ENCODE measurements around the gene SLC1A4.

DNA sequence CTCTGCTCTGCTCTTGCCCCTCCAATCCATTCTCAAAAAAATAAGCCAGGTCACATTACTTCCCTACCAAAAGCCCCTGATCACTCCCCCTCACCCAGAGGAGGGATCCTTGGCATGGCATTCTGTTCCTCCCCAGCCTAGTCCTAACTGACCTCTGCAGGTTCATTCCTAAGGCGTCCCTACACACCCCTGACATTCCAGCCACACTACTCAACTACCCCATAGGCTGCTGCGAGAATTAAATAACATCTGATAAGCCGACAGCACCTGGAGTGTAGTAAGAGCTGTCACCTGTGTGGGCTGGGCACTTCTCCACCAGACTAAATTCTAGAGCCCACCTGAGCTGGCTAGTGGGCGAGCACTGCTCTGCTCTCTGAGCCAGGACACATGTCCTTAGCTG is 44.7 kb upstream of the SLC1A4 start:
- no peak for TF ChIP-seq POLR2A (IDR thresholded peaks at IDR 0.05; ENCODE audit: low read depth, low read length)
- no peak for TF ChIP-seq CTCF (conservative IDR thresholded peaks at IDR 0.05; ENCODE audit: low read depth, low read length)
- TF ChIP-seq SMC3 (IDR thresholded peaks at IDR 0.05; ENCODE audit: low read depth, low read length) = no peak
- no peak for TF ChIP-seq RAD21 (IDR thresholded peaks at IDR 0.05; ENCODE audit: low read length)
- TF ChIP-seq MAZ (IDR thresholded peaks at IDR 0.05; ENCODE audit: borderline replicate concordance, low read depth, low read length) = no peak
- TF ChIP-seq, protein P1, sequence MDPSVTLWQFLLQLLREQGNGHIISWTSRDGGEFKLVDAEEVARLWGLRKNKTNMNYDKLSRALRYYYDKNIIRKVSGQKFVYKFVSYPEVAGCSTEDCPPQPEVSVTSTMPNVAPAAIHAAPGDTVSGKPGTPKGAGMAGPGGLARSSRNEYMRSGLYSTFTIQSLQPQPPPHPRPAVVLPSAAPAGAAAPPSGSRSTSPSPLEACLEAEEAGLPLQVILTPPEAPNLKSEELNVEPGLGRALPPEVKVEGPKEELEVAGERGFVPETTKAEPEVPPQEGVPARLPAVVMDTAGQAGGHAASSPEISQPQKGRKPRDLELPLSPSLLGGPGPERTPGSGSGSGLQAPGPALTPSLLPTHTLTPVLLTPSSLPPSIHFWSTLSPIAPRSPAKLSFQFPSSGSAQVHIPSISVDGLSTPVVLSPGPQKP (IDR thresholded peaks at IDR 0.05; ENCODE audit: borderline replicate concordance, low read depth, low read length) = no peak
- TF ChIP-seq CEBPB (IDR thresholded peaks at IDR 0.05; ENCODE audit: low read depth, low read length) = no peak
- TF ChIP-seq USF2 (IDR thresholded peaks at IDR 0.05; ENCODE audit: low read depth, low read length) = no peak
- no peak for TF ChIP-seq RCOR1 (IDR thresholded peaks at IDR 0.05; ENCODE audit: insufficient replicate concordance, low read length)

Data from IMR-90 (cell line).